ENCODE results near the gene MTUS2.

DNA sequence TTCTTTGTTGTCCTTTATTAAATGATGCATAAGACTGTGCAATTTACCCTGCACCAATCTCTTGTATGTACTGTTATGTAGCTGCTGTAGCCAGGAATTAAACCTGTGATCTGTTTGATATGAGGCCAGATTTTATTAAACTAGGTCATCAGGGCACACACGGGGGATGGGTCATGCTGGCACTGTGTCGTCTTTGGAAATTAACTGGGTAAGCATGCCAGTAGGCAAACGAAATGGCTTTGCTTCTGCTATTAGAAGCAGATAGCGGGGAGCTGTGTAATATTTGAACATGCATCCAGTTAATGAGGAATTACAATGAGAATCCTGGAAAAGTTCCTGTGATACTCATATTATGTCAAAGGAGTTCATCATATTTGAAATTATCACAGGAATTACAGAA is 23.5 kb downstream of the MTUS2 start:
- TF ChIP-seq CTCF (IDR thresholded peaks at IDR 0.05; ENCODE audit: low read depth, low read length) (no peak), POLR2A (IDR thresholded peaks at IDR 0.05; ENCODE audit: extremely low read depth, insufficient read length) (no peak), MYC (IDR thresholded peaks at IDR 0.05; ENCODE audit: low read depth, low read length) (no peak)
